HepG2 (cell line): ENCODE data around the gene ETHE1. TPM values are rescaled to one million over a fixed set of nuclear protein-coding genes. Genes with fewer than 3 reads are reported as not detected.

Experiments used
- HMG20A ChIP-seq: IDR thresholded peaks from 2 replicates; pipeline ENCODE4 v1.6.1; 2016; ENCODE audit warnings: borderline replicate concordance
- MEIS2 ChIP-seq: sonication (generic); formaldehyde crosslinking; IDR thresholded peaks from 2 replicates; pipeline ENCODE4 v1.9.0; 2021; ENCODE audit warnings: mild to moderate bottlenecking, missing genetic modification reagents
- NCOA5 ChIP-seq: sonication (generic); formaldehyde crosslinking; IDR thresholded peaks from 2 replicates; pipeline ENCODE4 v1.4.0; 2020; ENCODE audit warnings: missing genetic modification reagents
- NCOR1 ChIP-seq: fragments of 200-600 bp; sonication (generic); IDR thresholded peaks from 2 replicates; pipeline ENCODE4 v1.7.0; 2017; ENCODE audit warnings: antibody characterized with exemption, low read length, borderline replicate concordance
- PAWR ChIP-seq: sonication (generic); formaldehyde crosslinking; IDR thresholded peaks from 2 replicates; pipeline ENCODE4 v1.4.0; 2020; ENCODE audit warnings: missing genetic modification reagents, mild to moderate bottlenecking, borderline replicate concordance
- RBAK ChIP-seq: sonication (generic); formaldehyde crosslinking; IDR thresholded peaks from 2 replicates; pipeline ENCODE4 v1.5.1; 2020; ENCODE audit warnings: mild to moderate bottlenecking, missing genetic modification reagents
- SMAD9 ChIP-seq: sonication (generic); formaldehyde crosslinking; IDR thresholded peaks from 2 replicates; pipeline ENCODE4 v1.5.1; 2020; ENCODE audit warnings: mild to moderate bottlenecking, missing genetic modification reagents
- SP140L ChIP-seq: sonication (generic); formaldehyde crosslinking; IDR thresholded peaks from 2 replicates; pipeline ENCODE4 v1.4.0; 2020; ENCODE audit warnings: missing genetic modification reagents, borderline replicate concordance
- ZNF136 ChIP-seq: sonication (generic); formaldehyde crosslinking; IDR thresholded peaks from 2 replicates; pipeline ENCODE4 v1.8.1; 2022; ENCODE audit warnings: low read depth, mild to moderate bottlenecking, moderate library complexity, missing genetic modification reagents
- ZNF331 ChIP-seq: sonication (generic); formaldehyde crosslinking; IDR thresholded peaks from 2 replicates; pipeline ENCODE4 v1.4.0; 2020; ENCODE audit warnings: missing genetic modification reagents
- ZNF775 ChIP-seq: sonication (generic); formaldehyde crosslinking; IDR thresholded peaks from 2 replicates; pipeline ENCODE4 v1.4.0; 2020; ENCODE audit warnings: missing genetic modification reagents, mild to moderate bottlenecking, moderate library complexity, borderline replicate concordance
- polyA plus RNA-seq, 8 experiments: library from polyadenylated mRNA; depleted of rRNA in 3 of 8; stranded (reverse) in 7 of 8; unstranded in 1 of 8; fragments of >200 nt; fragmentation: Illumina TruSeq in 4 of 8; extraction: Trizol in 4 of 8; gene quantifications; 2 replicates each; pipeline versions ENCODE4 v1.2.1 to v1.2.3, GENCODE V29; 2011 to 2016; ENCODE audit warnings: low read depth in 4 of 8, missing spikeins in 1 of 8, mixed read lengths in 1 of 8; ENCODE audit not compliant: insufficient read depth in 1 of 8
- total RNA-seq, 5 experiments: library from RNA; depleted of rRNA; stranded (reverse); fragments of >200 nt; fragmentation: Illumina TruSeq; extraction: Trizol; gene quantifications; 2 replicates each; pipeline ENCODE4 v1.2.3, GENCODE V29; 2016; ENCODE audit warnings: low read depth in 1 of 5
- TF ChIP-seq, protein P1 (sequence below): IDR thresholded peaks from 2 replicates; pipeline ENCODE4 v1.6.1; 2016; ENCODE audit warnings: missing compliant biosample characterization, missing genetic modification reagents, borderline replicate concordance
- TF ChIP-seq, protein P2 (sequence below): sonication (generic); formaldehyde crosslinking; IDR thresholded peaks from 2 replicates; pipeline ENCODE4 v1.5.1; 2020; ENCODE audit warnings: mild to moderate bottlenecking, missing genetic modification reagents, moderate library complexity
- TF ChIP-seq, protein P3 (sequence below): sonication (generic); formaldehyde crosslinking; IDR thresholded peaks from 2 replicates; pipeline ENCODE4 v1.9.0; 2021; ENCODE audit warnings: missing genetic modification reagents, mild to moderate bottlenecking, borderline replicate concordance
- TF ChIP-seq, protein P4 (sequence below): sonication (generic); formaldehyde crosslinking; IDR thresholded peaks from 2 replicates; pipeline ENCODE4 v1.9.0; 2021; ENCODE audit warnings: missing genetic modification reagents, borderline replicate concordance
- TF ChIP-seq, protein P5 (sequence below): sonication (generic); formaldehyde crosslinking; IDR thresholded peaks from 2 replicates; pipeline ENCODE4 v1.9.0; 2022; ENCODE audit warnings: low read depth, missing genetic modification reagents

Gene ETHE1
- total and polyA plus RNA-seq, 2 of the 13 experiments (the other 11 are each of a cell fraction or from before 2014, with no cell fraction given), result 32.5 to 58.4 TPM

DNA sequence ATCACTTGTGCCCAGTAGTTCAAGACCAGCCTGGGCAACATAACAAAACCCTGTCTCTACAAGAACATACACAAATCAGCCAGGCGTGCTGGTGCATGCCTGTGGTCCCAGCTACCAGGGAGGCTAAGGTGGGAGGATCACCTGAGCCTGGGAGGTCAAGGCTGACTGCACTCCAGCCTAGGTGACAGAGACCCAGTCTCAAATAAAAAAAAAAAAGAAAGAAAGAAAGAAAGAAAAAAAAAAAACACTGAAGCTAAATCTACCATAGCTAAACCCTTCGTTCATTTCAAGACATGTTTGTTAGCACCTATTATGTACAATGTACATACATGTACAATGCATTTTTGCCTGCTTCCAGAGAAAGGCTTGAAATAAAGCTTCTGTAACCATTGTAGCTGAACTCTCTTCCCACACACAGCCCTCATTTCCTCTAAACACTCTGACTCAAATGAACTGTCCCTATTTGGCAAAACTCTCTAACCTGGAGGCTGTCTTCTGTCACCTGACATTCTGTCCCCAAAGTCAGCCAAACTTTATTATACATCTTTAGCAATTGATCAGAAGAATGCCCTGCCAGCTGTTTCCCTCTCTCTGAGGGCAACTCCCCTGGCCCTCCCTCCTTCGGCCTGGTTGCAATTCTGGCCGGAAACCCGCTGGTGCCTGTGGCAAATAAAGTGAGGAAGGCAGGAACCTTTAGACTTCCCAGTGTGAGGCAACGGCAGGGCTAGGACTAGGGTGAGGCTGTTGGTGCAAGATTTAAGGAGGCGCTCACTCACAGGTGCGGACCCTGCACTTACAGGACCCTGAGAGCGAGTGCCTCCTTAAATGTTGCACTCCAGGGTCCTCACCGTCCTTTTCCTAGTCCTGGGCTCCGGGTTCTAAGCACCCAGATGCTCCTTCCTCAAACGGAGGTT, 1.8 kb downstream of the ETHE1 start (continued):
- TF ChIP-seq, protein P1, sequence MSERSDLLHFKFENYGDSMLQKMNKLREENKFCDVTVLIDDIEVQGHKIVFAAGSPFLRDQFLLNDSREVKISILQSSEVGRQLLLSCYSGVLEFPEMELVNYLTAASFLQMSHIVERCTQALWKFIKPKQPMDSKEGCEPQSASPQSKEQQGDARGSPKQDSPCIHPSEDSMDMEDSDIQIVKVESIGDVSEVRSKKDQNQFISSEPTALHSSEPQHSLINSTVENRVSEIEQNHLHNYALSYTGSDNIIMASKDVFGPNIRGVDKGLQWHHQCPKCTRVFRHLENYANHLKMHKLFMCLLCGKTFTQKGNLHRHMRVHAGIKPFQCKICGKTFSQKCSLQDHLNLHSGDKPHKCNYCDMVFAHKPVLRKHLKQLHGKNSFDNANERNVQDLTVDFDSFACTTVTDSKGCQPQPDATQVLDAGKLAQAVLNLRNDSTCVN (CRISPR knock-in tag), result no peak
- TF ChIP-seq RBAK (CRISPR knock-in tag), result no peak
- TF ChIP-seq, protein P2, sequence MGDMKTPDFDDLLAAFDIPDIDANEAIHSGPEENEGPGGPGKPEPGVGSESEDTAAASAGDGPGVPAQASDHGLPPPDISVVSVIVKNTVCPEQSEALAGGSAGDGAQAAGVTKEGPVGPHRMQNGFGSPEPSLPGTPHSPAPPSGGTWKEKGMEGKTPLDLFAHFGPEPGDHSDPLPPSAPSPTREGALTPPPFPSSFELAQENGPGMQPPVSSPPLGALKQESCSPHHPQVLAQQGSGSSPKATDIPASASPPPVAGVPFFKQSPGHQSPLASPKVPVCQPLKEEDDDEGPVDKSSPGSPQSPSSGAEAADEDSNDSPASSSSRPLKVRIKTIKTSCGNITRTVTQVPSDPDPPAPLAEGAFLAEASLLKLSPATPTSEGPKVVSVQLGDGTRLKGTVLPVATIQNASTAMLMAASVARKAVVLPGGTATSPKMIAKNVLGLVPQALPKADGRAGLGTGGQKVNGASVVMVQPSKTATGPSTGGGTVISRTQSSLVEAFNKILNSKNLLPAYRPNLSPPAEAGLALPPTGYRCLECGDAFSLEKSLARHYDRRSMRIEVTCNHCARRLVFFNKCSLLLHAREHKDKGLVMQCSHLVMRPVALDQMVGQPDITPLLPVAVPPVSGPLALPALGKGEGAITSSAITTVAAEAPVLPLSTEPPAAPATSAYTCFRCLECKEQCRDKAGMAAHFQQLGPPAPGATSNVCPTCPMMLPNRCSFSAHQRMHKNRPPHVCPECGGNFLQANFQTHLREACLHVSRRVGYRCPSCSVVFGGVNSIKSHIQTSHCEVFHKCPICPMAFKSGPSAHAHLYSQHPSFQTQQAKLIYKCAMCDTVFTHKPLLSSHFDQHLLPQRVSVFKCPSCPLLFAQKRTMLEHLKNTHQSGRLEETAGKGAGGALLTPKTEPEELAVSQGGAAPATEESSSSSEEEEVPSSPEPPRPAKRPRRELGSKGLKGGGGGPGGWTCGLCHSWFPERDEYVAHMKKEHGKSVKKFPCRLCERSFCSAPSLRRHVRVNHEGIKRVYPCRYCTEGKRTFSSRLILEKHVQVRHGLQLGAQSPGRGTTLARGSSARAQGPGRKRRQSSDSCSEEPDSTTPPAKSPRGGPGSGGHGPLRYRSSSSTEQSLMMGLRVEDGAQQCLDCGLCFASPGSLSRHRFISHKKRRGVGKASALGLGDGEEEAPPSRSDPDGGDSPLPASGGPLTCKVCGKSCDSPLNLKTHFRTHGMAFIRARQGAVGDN (CRISPR knock-in tag), result no peak
- no peak for TF ChIP-seq PAWR (CRISPR knock-in tag)
- TF ChIP-seq MEIS2 (CRISPR knock-in tag), result no peak
- TF ChIP-seq ZNF775 (CRISPR knock-in tag), result 0 out of 2 replicates have a peak, but pooled peaks have one; percentile 27
- no peak for TF ChIP-seq NCOR1
- no peak for TF ChIP-seq ZNF136 (CRISPR knock-in tag)
- TF ChIP-seq, protein P3, sequence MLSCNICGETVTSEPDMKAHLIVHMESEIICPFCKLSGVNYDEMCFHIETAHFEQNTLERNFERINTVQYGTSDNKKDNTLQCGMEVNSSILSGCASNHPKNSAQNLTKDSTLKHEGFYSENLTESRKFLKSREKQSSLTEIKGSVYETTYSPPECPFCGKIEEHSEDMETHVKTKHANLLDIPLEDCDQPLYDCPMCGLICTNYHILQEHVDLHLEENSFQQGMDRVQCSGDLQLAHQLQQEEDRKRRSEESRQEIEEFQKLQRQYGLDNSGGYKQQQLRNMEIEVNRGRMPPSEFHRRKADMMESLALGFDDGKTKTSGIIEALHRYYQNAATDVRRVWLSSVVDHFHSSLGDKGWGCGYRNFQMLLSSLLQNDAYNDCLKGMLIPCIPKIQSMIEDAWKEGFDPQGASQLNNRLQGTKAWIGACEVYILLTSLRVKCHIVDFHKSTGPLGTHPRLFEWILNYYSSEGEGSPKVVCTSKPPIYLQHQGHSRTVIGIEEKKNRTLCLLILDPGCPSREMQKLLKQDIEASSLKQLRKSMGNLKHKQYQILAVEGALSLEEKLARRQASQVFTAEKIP (CRISPR knock-in tag), result no peak
- TF ChIP-seq SMAD9 (CRISPR knock-in tag), result no peak
- TF ChIP-seq, protein P4, sequence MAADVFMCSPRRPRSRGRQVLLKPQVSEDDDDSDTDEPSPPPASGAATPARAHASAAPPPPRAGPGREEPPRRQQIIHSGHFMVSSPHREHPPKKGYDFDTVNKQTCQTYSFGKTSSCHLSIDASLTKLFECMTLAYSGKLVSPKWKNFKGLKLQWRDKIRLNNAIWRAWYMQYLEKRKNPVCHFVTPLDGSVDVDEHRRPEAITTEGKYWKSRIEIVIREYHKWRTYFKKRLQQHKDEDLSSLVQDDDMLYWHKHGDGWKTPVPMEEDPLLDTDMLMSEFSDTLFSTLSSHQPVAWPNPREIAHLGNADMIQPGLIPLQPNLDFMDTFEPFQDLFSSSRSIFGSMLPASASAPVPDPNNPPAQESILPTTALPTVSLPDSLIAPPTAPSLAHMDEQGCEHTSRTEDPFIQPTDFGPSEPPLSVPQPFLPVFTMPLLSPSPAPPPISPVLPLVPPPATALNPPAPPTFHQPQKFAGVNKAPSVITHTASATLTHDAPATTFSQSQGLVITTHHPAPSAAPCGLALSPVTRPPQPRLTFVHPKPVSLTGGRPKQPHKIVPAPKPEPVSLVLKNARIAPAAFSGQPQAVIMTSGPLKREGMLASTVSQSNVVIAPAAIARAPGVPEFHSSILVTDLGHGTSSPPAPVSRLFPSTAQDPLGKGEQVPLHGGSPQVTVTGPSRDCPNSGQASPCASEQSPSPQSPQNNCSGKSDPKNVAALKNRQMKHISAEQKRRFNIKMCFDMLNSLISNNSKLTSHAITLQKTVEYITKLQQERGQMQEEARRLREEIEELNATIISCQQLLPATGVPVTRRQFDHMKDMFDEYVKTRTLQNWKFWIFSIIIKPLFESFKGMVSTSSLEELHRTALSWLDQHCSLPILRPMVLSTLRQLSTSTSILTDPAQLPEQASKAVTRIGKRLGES (CRISPR knock-in tag), result no peak
- no peak for TF ChIP-seq NCOA5 (CRISPR knock-in tag)
- TF ChIP-seq HMG20A, result no peak
- TF ChIP-seq, protein P5, sequence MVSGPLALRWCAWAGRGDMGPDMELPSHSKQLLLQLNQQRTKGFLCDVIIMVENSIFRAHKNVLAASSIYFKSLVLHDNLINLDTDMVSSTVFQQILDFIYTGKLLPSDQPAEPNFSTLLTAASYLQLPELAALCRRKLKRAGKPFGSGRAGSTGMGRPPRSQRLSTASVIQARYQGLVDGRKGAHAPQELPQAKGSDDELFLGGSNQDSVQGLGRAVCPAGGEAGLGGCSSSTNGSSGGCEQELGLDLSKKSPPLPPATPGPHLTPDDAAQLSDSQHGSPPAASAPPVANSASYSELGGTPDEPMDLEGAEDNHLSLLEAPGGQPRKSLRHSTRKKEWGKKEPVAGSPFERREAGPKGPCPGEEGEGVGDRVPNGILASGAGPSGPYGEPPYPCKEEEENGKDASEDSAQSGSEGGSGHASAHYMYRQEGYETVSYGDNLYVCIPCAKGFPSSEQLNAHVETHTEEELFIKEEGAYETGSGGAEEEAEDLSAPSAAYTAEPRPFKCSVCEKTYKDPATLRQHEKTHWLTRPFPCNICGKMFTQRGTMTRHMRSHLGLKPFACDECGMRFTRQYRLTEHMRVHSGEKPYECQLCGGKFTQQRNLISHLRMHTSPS (CRISPR knock-in tag), result peak; percentile 74
- no peak for TF ChIP-seq SP140L (CRISPR knock-in tag)
- peak; percentile 75; the same call in 1 of the 2 replicates for TF ChIP-seq ZNF331 (CRISPR knock-in tag)
